AG04450 (cell line): ENCODE results near the gene KRTDAP. TPM values are rescaled to one million over a fixed set of nuclear protein-coding genes. Genes with fewer than 3 reads are reported as not detected.
"Not testable (repeated sequence)": the region's sequence is repeated elsewhere in the genome, so short reads cannot be mapped to it uniquely, and the experiment has no call there.

Experiments
- CTCF ChIA-PET: fragments of 300-600, 350-600 bp; formaldehyde crosslinking; extraction: SDS; loops from one replicate; lab custom pipeline; 2022; ENCODE audit warnings: antibody characterized with exemption, inconsistent platforms; lab: Charles Lee
- POLR2A ChIA-PET: fragments of 350-600 bp; formaldehyde crosslinking; extraction: SDS; loops from one replicate; lab custom pipeline; 2021; ENCODE audit warnings: antibody characterized with exemption, inconsistent platforms; lab: Yijun Ruan, JAX
- DNase-seq: peaks from one replicate; pipeline ENCODE4 v3.0.0-alpha.2; 2011; ENCODE audit warnings: low read depth, low spot score
- H3K27ac ChIP-seq: one replicate; pipeline ENCODE4 v1.5.1; 2012; ENCODE audit warnings: low read depth, low read length, control low read depth
- H3K27me3 ChIP-seq: one replicate; pipeline ENCODE4 v1.6.0; 2012; ENCODE audit warnings: low read length; ENCODE audit not compliant: control insufficient read depth, insufficient read depth
- H3K4me3 ChIP-seq: 2 replicates; pipeline ENCODE4 v1.5.1; 2011; ENCODE audit warnings: mild to moderate bottlenecking, low read depth, low read length, control low read depth
- H3K9me3 ChIP-seq: 2 replicates; pipeline ENCODE4 v1.5.1; 2012; ENCODE audit warnings: low read length; ENCODE audit not compliant: control insufficient read depth, insufficient read depth
- CTCF ChIP-seq: IDR thresholded peaks from 2 replicates; pipeline ENCODE4 v1.5.1; 2011; ENCODE audit warnings: low read depth, low read length, control low read depth, inconsistent platforms
- polyA plus RNA-seq: library from polyadenylated mRNA; depleted of rRNA; stranded (reverse); fragments of >200 nt; gene quantifications from 2 replicates; pipeline ENCODE4 v1.2.3, GENCODE V29; 2011

The KRTDAP gene
- polyA plus RNA-seq, 1 experiment, result not detected

- POLR2A ChIA-PET, result no interaction called here
- no peak for DNase-seq
- Histone ChIP-seq H3K27me3 (no peaks in the 10 kb centered on the region), H3K27ac (no peak overlapping the region), H3K4me3 (no peak overlapping the region), H3K9me3 (no peaks in the 10 kb centered on the region)
- CTCF ChIA-PET, result interaction anchor here (0.6 kb wide), 1 partner anchor 333 kb away, joined by 3 read pairs; no protein-coding TSS in a partner anchor
- no peak for TF ChIP-seq CTCF
Measured at GRCh38 chr19:35474104-35474503, 16.2 kb downstream of the KRTDAP start.

GRCh38 chr19:35471946-35472345, 18.3 kb downstream of the KRTDAP start:
- no peaks in the 10 kb centered on the region for H3K27me3 ChIP-seq
- ChIA-PET CTCF (no interaction called here), POLR2A (no interaction called here)
- DNase-seq, result no peak
- H3K4me3 ChIP-seq, result no peak overlapping the region
- no peaks in the 10 kb centered on the region for H3K9me3 ChIP-seq
- no peak overlapping the region for H3K27ac ChIP-seq
- TF ChIP-seq CTCF, result no peak

- CTCF ChIA-PET, result interaction anchor here (0.6 to 1.2 kb wide), 2 partner anchors 24 to 232 kb away, joined by 3 read pairs; no protein-coding TSS in a partner anchor
- H3K27ac ChIP-seq, POLR2A ChIA-PET: not testable (repeated sequence)
Measured at GRCh38 chr19:35471075-35471474, 19.2 kb downstream of the KRTDAP start.

GRCh38 chr19:35470128-35470527, 20.1 kb downstream of the KRTDAP start:
- no peak overlapping the region for H3K4me3 ChIP-seq
- no peaks in the 10 kb centered on the region for H3K9me3 ChIP-seq
- no peak for TF ChIP-seq CTCF
- no peak for DNase-seq
- no peak overlapping the region for H3K27ac ChIP-seq
- H3K27me3 ChIP-seq, result no peaks in the 10 kb centered on the region
- CTCF ChIA-PET, result interaction anchor here (1.0 to 1.2 kb wide), 2 partner anchors 25 kb away, joined by 3 read pairs; no protein-coding TSS in a partner anchor
- POLR2A ChIA-PET, result no interaction called here

More at GRCh38 chr19:35471075-35471474, 19.2 kb downstream of the KRTDAP start:
- DNase-seq, H3K4me3 ChIP-seq, H3K27me3 ChIP-seq, H3K9me3 ChIP-seq: not testable (repeated sequence)

- no peaks in the 10 kb centered on the region for H3K9me3 ChIP-seq
- TF ChIP-seq CTCF, result peak; percentile 42
- H3K27ac ChIP-seq, result no peak overlapping the region
- POLR2A ChIA-PET, result no interaction called here
- H3K4me3 ChIP-seq, result no peak overlapping the region
- no peaks in the 10 kb centered on the region for H3K27me3 ChIP-seq
- no peak for DNase-seq
- CTCF ChIA-PET, result interaction anchor here (1.2 to 1.7 kb wide), 3 partner anchors 49 to 118 kb away, joined by 3 to 4 read pairs (median 3); no protein-coding TSS in a partner anchor
Measured at GRCh38 chr19:35468637-35469036, 21.6 kb downstream of the KRTDAP start.
